ENCODE measurements around the gene BRD2. TPM values are rescaled to one million over a fixed set of nuclear protein-coding genes. Genes with fewer than 3 reads are reported as not detected.

The BRD2 gene
- total and polyA plus RNA-seq, 2 of the 4 experiments (the other 2 are of a cell fraction), result 99.5 to 144 TPM

DNA sequence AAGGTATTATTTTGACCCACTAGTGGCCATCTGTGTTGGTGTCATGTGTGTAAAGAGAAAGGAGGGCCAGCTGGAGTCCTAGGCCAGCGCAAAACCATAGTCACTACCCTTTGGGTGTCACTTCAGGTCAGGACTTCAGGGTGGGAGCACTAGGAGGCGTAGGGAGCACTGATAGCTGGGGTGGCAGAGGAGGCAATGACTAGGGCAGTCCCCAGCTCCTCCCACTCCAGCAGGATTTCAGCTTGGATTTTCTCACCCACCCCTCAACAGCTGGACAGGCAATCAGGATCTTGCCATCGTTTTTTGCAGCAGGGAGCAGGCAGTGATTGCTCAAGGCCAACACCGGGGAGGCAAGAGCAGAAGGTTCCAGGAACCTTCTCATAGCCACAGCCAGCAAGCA, 45.2 kb downstream of the BRD2 start:
- Histone ChIP-seq H2AK9ac (replicated peaks; ENCODE audit: low read depth, low read length, poor library complexity) (no peak overlapping the region), H4K91ac (ENCODE audit: insufficient read depth, low read depth, low read length) (no peak overlapping the region), H3K23ac (ENCODE audit: low read depth, low read length) (no peak overlapping the region), H3K4me3 (ENCODE audit: insufficient read depth, low read depth, low read length) (no peak overlapping the region), H3K79me1 (ENCODE audit: low read depth in 1 of 2, low read length in 2 of 2) (no peaks in the 10 kb centered on the region), H3K56ac (ENCODE audit: extremely low read depth, insufficient read depth, low read length) (no peak overlapping the region), H3K9me3 (ENCODE audit: control insufficient read depth, insufficient read depth, low read length) (no peaks in the 10 kb centered on the region), H4K8ac (ENCODE audit: low read depth in 2 of 2, low read length in 2 of 2) (no peak overlapping the region), H3K27ac (ENCODE audit: insufficient read depth, low read length) (no peak overlapping the region), H3K4me2 (ENCODE audit: low read depth, low read length) (no peak overlapping the region), H3K4me1 (ENCODE audit: control insufficient read depth, insufficient read depth, low read length) (no peaks in the 10 kb centered on the region; the same call in 1 of the 2 replicates), H2BK20ac (ENCODE audit: low read depth, low read length) (no peak overlapping the region), H2BK15ac (ENCODE audit: low read depth, low read length) (no peak overlapping the region), H3K18ac (ENCODE audit: low read depth, low read length) (no peak overlapping the region), H4K20me1 (ENCODE audit: insufficient read depth, low read length) (no peaks in the 10 kb centered on the region), H3K36me3 (ENCODE audit: control insufficient read depth, insufficient read depth, low read length) (no peaks in the 10 kb centered on the region), H3K14ac (replicated peaks; ENCODE audit: low read depth, low read length) (no peak overlapping the region), H2BK5ac (ENCODE audit: low read depth, low read length, poor library complexity, severe bottlenecking) (no peak overlapping the region), H2AFZ (replicated peaks; ENCODE audit: low read length, poor library complexity) (no peak overlapping the region), H4K5ac (ENCODE audit: low read depth, low read length) (no peak overlapping the region), H3K27me3 (ENCODE audit: control insufficient read depth, insufficient read depth, low read length) (peaks cover 56% of the 10 kb centered on the region), H3K4ac (ENCODE audit: low read depth, low read length) (no peak overlapping the region), H3K9me1 (ENCODE audit: insufficient read depth, low read length) (no peaks in the 10 kb centered on the region), H2AK5ac (ENCODE audit: low read depth, low read length) (no peak overlapping the region; the same call in 1 of the 2 replicates), H2BK120ac (ENCODE audit: low read depth, low read length) (no peak overlapping the region), H3K9ac (ENCODE audit: low read depth, low read length) (no peak overlapping the region)
- DNase-seq (no peak), ATAC-seq (ENCODE audit: low read depth) (no peak)
- BruUV-seq (replicated peaks), result no TSS peak
- intact Hi-C loops (cut with micrococcal nuclease) (loop anchor here (1.0 to 2.0 kb wide), 4 partner anchors 69 to 235 kb away; no protein-coding TSS in a partner anchor), dilution Hi-C loops (cut with HindIII; ENCODE audit: low sequenced_read_pairs, unreplicated experiment) (no loop called here), in situ Hi-C loops (cut with MboI; ENCODE audit: low sequenced_read_pairs) (loop anchor here (10.0 kb wide), 1 partner anchor 151 kb away; no protein-coding TSS in a partner anchor)
- CTCF ChIA-PET, result interaction anchor here (1.0 to 1.5 kb wide), 2 partner anchors 23 to 29 kb away, joined by 4 read pairs; no protein-coding TSS in a partner anchor
- POLR2A ChIA-PET (ENCODE audit: unreplicated experiment), result interaction anchor here (0.6 kb wide), 1 partner anchor 229 kb away, joined by 3 read pairs; no protein-coding TSS in a partner anchor
- no peak for TF ChIP-seq RFX5 (IDR thresholded peaks at IDR 0.05; ENCODE audit: low read depth, low read length)
- TF ChIP-seq, protein P1, sequence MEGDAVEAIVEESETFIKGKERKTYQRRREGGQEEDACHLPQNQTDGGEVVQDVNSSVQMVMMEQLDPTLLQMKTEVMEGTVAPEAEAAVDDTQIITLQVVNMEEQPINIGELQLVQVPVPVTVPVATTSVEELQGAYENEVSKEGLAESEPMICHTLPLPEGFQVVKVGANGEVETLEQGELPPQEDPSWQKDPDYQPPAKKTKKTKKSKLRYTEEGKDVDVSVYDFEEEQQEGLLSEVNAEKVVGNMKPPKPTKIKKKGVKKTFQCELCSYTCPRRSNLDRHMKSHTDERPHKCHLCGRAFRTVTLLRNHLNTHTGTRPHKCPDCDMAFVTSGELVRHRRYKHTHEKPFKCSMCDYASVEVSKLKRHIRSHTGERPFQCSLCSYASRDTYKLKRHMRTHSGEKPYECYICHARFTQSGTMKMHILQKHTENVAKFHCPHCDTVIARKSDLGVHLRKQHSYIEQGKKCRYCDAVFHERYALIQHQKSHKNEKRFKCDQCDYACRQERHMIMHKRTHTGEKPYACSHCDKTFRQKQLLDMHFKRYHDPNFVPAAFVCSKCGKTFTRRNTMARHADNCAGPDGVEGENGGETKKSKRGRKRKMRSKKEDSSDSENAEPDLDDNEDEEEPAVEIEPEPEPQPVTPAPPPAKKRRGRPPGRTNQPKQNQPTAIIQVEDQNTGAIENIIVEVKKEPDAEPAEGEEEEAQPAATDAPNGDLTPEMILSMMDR (conservative IDR thresholded peaks at IDR 0.05; ENCODE audit: low read depth, low read length), result no peak
- TF ChIP-seq SMC3 (IDR thresholded peaks at IDR 0.05; ENCODE audit: low read depth, low read length), result no peak
- TF ChIP-seq MXI1 (IDR thresholded peaks at IDR 0.05; ENCODE audit: borderline replicate concordance, low read depth, low read length), result no peak
- TF ChIP-seq FOS (IDR thresholded peaks at IDR 0.05; ENCODE audit: low read depth, low read length), result no peak
- no peak for TF ChIP-seq CHD1 (IDR thresholded peaks at IDR 0.05; ENCODE audit: low read depth, low read length)
- TF ChIP-seq, protein P2, sequence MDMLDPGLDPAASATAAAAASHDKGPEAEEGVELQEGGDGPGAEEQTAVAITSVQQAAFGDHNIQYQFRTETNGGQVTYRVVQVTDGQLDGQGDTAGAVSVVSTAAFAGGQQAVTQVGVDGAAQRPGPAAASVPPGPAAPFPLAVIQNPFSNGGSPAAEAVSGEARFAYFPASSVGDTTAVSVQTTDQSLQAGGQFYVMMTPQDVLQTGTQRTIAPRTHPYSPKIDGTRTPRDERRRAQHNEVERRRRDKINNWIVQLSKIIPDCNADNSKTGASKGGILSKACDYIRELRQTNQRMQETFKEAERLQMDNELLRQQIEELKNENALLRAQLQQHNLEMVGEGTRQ (IDR thresholded peaks at IDR 0.05; ENCODE audit: low read depth, low read length), result no peak
- TF ChIP-seq NFE2L2 (IDR thresholded peaks at IDR 0.05; ENCODE audit: low read depth, low read length), result no peak
- TF ChIP-seq MAFK (IDR thresholded peaks at IDR 0.05; ENCODE audit: low read depth, low read length), result no peak
- TF ChIP-seq BHLHE40 (IDR thresholded peaks at IDR 0.05; ENCODE audit: low read depth, low read length), result no peak
- WGBS, 2 experiments (ENCODE audit: extremely low coverage in 2 of 2, insufficient read length in 1 of 2), result no CpG with 5 or more reads among the region's 4 CpGs
